GM23338 (cell line): ENCODE data around the gene SLC3A2.

ENCODE experiments used
- CREB1 ChIP-seq: fragments of 250-450 bp; sonication (Bioruptor Pico); IDR thresholded peaks from 2 replicates; pipeline ENCODE4 v1.5.0; 2020; ENCODE audit warnings: low read depth, mild to moderate bottlenecking, moderate library complexity
- EZH2phosphoT487 ChIP-seq: fragments of 200-600 bp; sonication (generic); IDR thresholded peaks from one replicate; pipeline ENCODE4 v1.8.1; 2018; ENCODE audit warnings: antibody characterized with exemption; ENCODE audit not compliant: unreplicated experiment
- JUNB ChIP-seq: IDR thresholded peaks from one replicate; pipeline ENCODE4 v1.6.1; 2016; ENCODE audit warnings: antibody characterized with exemption; ENCODE audit not compliant: unreplicated experiment
- NANOG ChIP-seq: IDR thresholded peaks from 2 replicates; pipeline ENCODE4 v1.6.1; 2016; ENCODE audit warnings: antibody characterized with exemption, borderline replicate concordance
- POLR2AphosphoS5 ChIP-seq: IDR thresholded peaks from 2 replicates; pipeline ENCODE4 v1.6.1; 2016; ENCODE audit warnings: antibody characterized with exemption, low read depth
- TF ChIP-seq, protein P1 (sequence below), 2 experiments: fragments of 200-600 bp in 1 of 2; sonication (generic) in 1 of 2; conservative IDR thresholded peaks; 2 replicates each; pipeline versions ENCODE4 v1.5.1 to v1.6.1; 2016 to 2017; ENCODE audit warnings: antibody characterized with exemption in 2 of 2, low read depth in 2 of 2, mild to moderate bottlenecking in 2 of 2, moderate library complexity in 1 of 2

DNA sequence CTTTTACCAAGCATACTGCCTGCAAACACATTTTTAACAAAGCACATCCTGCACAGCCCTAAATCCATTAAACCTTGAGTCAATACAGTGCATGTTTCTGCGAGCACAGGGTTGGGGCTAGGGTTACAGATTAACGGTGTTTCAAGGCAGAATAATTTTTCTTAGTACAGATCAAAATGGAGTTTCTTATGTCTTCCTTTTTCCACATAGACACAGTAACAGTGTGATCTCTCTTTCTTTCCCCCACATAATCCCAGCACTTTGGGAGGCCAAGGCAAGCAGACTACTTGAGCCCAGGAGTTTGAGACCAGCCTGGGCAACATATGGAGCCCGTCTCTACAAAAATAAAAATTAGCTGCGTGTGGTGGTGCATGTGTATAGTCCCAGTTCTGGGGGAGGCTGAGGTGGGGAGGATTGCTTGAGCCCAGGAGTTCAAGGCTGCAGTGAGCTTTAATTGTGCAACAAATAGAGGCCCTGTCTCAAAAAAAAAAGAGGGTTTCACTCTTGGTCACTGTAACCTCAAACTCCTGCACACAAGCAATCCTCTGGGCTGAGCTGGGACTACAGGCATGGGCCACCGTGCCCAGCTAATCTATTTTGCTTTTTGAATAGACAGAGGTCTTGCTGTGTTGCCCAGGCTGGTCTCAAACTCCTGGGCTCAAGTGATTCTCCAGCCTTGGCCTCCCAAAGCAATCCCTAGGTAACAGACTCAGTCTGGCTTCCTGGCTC, 19.7 kb upstream of the SLC3A2 start:
- TF ChIP-seq, protein P1, sequence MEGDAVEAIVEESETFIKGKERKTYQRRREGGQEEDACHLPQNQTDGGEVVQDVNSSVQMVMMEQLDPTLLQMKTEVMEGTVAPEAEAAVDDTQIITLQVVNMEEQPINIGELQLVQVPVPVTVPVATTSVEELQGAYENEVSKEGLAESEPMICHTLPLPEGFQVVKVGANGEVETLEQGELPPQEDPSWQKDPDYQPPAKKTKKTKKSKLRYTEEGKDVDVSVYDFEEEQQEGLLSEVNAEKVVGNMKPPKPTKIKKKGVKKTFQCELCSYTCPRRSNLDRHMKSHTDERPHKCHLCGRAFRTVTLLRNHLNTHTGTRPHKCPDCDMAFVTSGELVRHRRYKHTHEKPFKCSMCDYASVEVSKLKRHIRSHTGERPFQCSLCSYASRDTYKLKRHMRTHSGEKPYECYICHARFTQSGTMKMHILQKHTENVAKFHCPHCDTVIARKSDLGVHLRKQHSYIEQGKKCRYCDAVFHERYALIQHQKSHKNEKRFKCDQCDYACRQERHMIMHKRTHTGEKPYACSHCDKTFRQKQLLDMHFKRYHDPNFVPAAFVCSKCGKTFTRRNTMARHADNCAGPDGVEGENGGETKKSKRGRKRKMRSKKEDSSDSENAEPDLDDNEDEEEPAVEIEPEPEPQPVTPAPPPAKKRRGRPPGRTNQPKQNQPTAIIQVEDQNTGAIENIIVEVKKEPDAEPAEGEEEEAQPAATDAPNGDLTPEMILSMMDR (conservative IDR thresholded peaks at IDR 0.05; ENCODE audit: low read depth in 2 of 2), result no peak
- TF ChIP-seq NANOG (no peak), POLR2AphosphoS5 (no peak), JUNB (no peak), EZH2phosphoT487 (no peak), CREB1 (CRISPR knock-in tag) (no peak)
